WERI-Rb-1 (cell line): ENCODE measurements around the gene SORCS2.
A peak's percentile ranks its signal among the peaks of the same experiment; 100 is the strongest.

Experiments
- DNase-seq: peaks from one replicate; pipeline ENCODE4 v3.0.0-alpha.2; 2020
- H3K27ac ChIP-seq: fragments of 250-450 bp; sonication (Bioruptor Pico); 2 replicates; pipeline ENCODE4 v1.5.1; 2020; ENCODE audit warnings: mild to moderate bottlenecking, moderate library complexity
- H3K27me3 ChIP-seq: fragments of 250-450 bp; sonication (Bioruptor Pico); 2 replicates; pipeline ENCODE4 v1.5.1; 2021; ENCODE audit warnings: mild to moderate bottlenecking, low read depth, moderate library complexity; ENCODE audit not compliant: insufficient read depth, severe bottlenecking
- H3K36me3 ChIP-seq: fragments of 250-450 bp; sonication (Bioruptor Pico); 2 replicates; pipeline ENCODE4 v1.5.1; 2020; ENCODE audit warnings: mild to moderate bottlenecking, moderate library complexity
- H3K4me3 ChIP-seq: 2 replicates; pipeline ENCODE4 v1.5.1; 2011; ENCODE audit warnings: low read depth, mild to moderate bottlenecking, control low read depth, low read length
- H3K9me3 ChIP-seq: fragments of 250-450 bp; sonication (Bioruptor Pico); 2 replicates; pipeline ENCODE4 v1.5.1; 2021; ENCODE audit warnings: mild to moderate bottlenecking, moderate library complexity; ENCODE audit not compliant: severe bottlenecking
- TF ChIP-seq, protein P1 (sequence below): IDR thresholded peaks from 2 replicates; pipeline ENCODE4 v1.5.1; 2011; ENCODE audit warnings: low read depth, mild to moderate bottlenecking, control low read depth, inconsistent platforms, low read length

Gene SORCS2

DNA sequence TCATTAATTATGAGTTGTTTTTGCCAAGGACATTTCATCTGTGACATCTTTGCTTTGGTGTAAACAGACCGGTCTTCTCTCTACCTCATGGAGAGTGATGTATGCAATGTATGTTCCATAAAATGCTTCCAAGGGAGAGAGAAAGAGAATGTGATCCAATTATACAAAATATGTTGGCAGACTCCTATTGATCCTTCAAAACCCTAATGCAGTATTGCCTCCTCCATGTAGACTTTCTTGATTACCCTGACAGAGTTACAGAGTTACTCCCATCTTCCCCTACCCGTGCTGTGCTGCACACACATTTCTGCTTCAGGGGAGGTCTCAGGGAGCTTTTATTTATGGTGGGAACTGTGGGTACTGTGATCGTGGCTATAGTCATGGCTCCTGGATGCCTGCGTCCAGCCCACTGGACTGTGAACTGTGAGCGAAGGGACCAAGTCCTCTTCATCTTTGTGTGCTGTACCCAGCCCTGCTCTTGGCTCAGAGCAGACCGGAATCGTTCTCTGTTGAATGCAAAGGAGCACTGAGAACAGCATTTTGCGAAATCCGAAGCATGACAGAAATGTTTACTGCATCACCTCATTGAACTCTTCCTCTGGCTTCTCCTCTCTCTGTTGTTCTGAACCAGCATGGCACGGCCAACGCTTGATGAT lies 32.7 kb downstream of the SORCS2 start:
- peak overlapping the region; percentile 99 for H3K27ac ChIP-seq
- TF ChIP-seq, protein P1, sequence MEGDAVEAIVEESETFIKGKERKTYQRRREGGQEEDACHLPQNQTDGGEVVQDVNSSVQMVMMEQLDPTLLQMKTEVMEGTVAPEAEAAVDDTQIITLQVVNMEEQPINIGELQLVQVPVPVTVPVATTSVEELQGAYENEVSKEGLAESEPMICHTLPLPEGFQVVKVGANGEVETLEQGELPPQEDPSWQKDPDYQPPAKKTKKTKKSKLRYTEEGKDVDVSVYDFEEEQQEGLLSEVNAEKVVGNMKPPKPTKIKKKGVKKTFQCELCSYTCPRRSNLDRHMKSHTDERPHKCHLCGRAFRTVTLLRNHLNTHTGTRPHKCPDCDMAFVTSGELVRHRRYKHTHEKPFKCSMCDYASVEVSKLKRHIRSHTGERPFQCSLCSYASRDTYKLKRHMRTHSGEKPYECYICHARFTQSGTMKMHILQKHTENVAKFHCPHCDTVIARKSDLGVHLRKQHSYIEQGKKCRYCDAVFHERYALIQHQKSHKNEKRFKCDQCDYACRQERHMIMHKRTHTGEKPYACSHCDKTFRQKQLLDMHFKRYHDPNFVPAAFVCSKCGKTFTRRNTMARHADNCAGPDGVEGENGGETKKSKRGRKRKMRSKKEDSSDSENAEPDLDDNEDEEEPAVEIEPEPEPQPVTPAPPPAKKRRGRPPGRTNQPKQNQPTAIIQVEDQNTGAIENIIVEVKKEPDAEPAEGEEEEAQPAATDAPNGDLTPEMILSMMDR: no peak

DNA sequence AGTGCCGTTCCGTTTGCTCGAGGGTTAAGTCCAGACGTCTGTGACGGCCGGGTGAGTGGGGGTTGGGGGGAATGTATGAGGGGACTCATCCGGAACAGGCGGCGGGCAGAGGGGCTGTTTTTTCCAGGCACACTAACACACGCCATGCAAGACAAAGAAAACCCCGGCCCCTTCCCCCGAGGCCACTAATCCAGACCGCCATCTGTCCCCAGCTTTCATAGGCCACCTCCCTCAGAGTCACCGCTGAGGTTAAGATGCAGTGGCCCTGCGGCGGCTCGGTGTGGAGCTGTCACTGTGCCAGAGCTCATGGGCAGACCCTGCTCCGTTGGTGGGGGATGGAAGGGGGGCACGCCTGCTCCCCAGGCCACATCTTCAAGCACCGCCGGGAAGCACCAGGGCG lies 34.1 kb downstream of the SORCS2 start:
- Histone ChIP-seq H3K36me3 (peaks cover 23% of the 10 kb centered on the region), H3K9me3 (no peaks in the 10 kb centered on the region), H3K27ac (peak overlapping the region; percentile 99), H3K4me3 (peak overlapping the region; percentile 3), H3K27me3 (no peaks in the 10 kb centered on the region)
- DNase-seq: peak; percentile 99
- TF ChIP-seq, protein P1: peak; percentile 66

More for the DNA sequence above, 32.7 kb downstream of the SORCS2 start:
- Histone ChIP-seq H3K9me3 (no peaks in the 10 kb centered on the region), H3K36me3 (peaks cover 27% of the 10 kb centered on the region), H3K4me3 (no peak overlapping the region), H3K27me3 (no peaks in the 10 kb centered on the region)
- DNase-seq: no peak

DNA sequence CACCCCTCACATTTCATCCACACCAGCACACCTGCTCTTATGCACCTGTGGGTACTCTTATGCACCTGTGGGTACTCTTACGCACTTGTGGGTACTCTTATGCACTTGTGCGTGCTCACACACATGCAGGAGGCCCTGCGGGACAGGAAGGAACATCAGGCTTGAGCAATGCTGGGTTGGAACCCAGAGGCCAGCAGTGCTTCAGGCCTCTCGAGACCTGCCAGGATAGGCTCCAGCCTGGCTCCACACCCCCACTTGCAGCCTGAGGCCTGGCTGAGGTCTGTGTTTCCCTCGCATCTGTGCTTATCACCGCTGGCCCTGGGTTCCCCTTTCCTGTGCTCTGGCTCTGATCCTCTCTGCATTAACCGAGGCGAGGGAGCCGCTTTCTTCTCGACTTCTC lies 34.7 kb downstream of the SORCS2 start:
- Histone ChIP-seq H3K4me3 (no peak overlapping the region), H3K9me3 (no peaks in the 10 kb centered on the region), H3K27ac (peak overlapping the region; percentile 99), H3K36me3 (peaks cover 20% of the 10 kb centered on the region), H3K27me3 (no peaks in the 10 kb centered on the region)
- TF ChIP-seq, protein P1: no peak
- peak; percentile 40 for DNase-seq

DNA sequence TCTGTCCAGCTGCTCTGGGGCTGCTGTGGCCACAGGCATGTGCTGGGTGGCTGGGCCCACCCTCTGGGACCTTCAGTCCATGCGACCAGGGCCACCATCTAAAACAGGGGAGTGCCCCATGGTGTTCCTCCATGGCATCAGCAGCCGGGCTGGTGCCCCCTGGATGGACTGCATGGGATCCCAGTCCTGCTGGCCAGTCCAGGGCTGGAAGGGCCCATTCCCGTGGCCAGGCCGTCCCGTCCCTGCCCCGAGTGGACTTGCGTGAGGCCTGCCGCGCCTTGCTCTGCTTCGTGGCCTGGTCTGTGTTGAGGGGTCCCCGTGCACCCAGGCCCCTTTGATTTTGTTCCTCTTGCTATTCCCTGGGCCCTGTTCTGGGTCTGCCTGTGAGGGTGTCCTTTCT lies 36.4 kb downstream of the SORCS2 start:
- H3K36me3 ChIP-seq: peaks cover 20% of the 10 kb centered on the region
- DNase-seq: no peak
- H3K4me3 ChIP-seq: no peak overlapping the region
- H3K27me3 ChIP-seq: no peaks in the 10 kb centered on the region
- no peaks in the 10 kb centered on the region for H3K9me3 ChIP-seq
- TF ChIP-seq, protein P1: no peak
- peak overlapping the region; percentile 99 for H3K27ac ChIP-seq

DNA sequence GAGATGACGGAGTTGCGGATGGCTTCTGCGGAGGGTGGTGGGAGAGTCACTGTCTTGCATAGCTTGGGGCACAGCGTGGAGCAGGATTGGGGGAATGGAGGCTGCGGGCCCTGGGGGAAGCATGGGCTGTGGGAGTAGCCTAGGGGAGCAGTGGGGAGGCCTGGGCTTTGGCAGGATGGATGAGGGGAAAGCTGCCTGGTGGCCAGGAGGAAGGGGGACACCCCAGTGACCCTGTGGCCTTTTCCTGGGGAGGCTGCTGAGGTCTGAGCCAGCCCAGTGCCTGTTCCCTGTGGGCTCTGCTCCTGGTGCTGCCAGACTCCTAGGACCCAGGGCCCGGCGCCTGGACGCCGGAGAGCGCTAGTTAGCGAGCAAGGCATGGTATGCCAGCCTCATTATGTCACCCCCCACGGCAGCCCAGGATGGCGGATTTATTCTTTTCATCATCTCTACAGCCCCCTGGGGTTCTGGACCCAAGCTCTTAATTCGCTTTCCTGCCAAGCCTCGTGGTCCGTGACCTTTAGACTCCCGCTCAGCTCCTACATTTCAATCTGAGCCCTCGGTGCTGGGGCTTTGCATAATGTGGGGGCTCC lies 39.8 kb downstream of the SORCS2 start:
- Histone ChIP-seq H3K4me3 (no peak overlapping the region), H3K27me3 (no peaks in the 10 kb centered on the region), H3K36me3 (peaks cover 17% of the 10 kb centered on the region), H3K27ac (no peak overlapping the region), H3K9me3 (no peaks in the 10 kb centered on the region)
- TF ChIP-seq, protein P1: no peak
- DNase-seq: no peak
